Neural progenitor cell (in vitro differentiated cells): ENCODE data around the gene GRIN2A. TPM values are rescaled to one million over a fixed set of nuclear protein-coding genes. Genes with fewer than 3 reads are reported as not detected.

ENCODE experiments used
- DNase-seq: peaks from one replicate; pipeline ENCODE4 v3.0.0-alpha.2; 2016; ENCODE audit warnings: low spot score
- H2AFZ ChIP-seq: fragments of 200-600 bp; sonication (generic); replicated peaks from 2 replicates; pipeline ENCODE4 v1.6.1; 2016; ENCODE audit warnings: antibody characterized with exemption
- H3F3A ChIP-seq: fragments of 200-600 bp; sonication (generic); 2 replicates; pipeline ENCODE4 v1.6.1; 2016; ENCODE audit warnings: antibody characterized with exemption, low read depth
- H3K27ac ChIP-seq: fragments of 200-600 bp; sonication (generic); 2 replicates; pipeline ENCODE4 v1.5.1; 2016; ENCODE audit warnings: mild to moderate bottlenecking
- H3K27me3 ChIP-seq: fragments of 200-600 bp; sonication (generic); 2 replicates; pipeline ENCODE4 v1.6.1; 2016; ENCODE audit warnings: mild to moderate bottlenecking, moderate library complexity
- H3K36me3 ChIP-seq: fragments of 200-600 bp; sonication (generic); 2 replicates; pipeline ENCODE4 v1.5.1; 2016
- H3K4me1 ChIP-seq: fragments of 200-600 bp; sonication (generic); 2 replicates; pipeline ENCODE4 v1.6.1; 2016; ENCODE audit warnings: mixed run types
- H3K4me2 ChIP-seq: fragments of 200-600 bp; sonication (generic); 2 replicates; pipeline ENCODE4 v1.6.1; 2016
- H3K4me3 ChIP-seq: fragments of 200-600 bp; sonication (generic); 2 replicates; pipeline ENCODE4 v1.5.1; 2016
- H3K79me2 ChIP-seq: fragments of 200-600 bp; sonication (generic); 2 replicates; pipeline ENCODE4 v1.6.1; 2016; ENCODE audit warnings: low read depth
- H3K9ac ChIP-seq: fragments of 200-600 bp; sonication (generic); 2 replicates; pipeline ENCODE4 v1.6.1; 2016
- H3K9me3 ChIP-seq: fragments of 200-600 bp; sonication (generic); 2 replicates; pipeline ENCODE4 v1.5.1; 2016; ENCODE audit warnings: low read depth
- H4K20me1 ChIP-seq: fragments of 200-600 bp; sonication (generic); 2 replicates; pipeline ENCODE4 v1.6.1; 2016; ENCODE audit warnings: low read depth
- H3K27ac Mint-ChIP-seq: 3 replicates; pipeline ENCODE4 v1.8.0; 2021; ENCODE audit warnings: mixed read lengths
- H3K27me3 Mint-ChIP-seq: 2 replicates; pipeline ENCODE4 v1.8.0; 2022; ENCODE audit warnings: low read depth, mild to moderate bottlenecking, inconsistent platforms, moderate library complexity, mixed read lengths; ENCODE audit not compliant: insufficient read depth
- H3K36me3 Mint-ChIP-seq: 3 replicates; pipeline ENCODE4 v1.8.0; 2021; ENCODE audit warnings: mixed read lengths
- H3K4me1 Mint-ChIP-seq: 3 replicates; pipeline ENCODE4 v1.8.0; 2021; ENCODE audit warnings: mixed read lengths
- H3K4me3 Mint-ChIP-seq: 3 replicates; pipeline ENCODE4 v1.8.0; 2021; ENCODE audit warnings: mild to moderate bottlenecking, moderate library complexity, mixed read lengths
- H3K9me3 Mint-ChIP-seq: 3 replicates; pipeline ENCODE4 v1.8.0; 2020; ENCODE audit warnings: mixed read lengths
- EZH2 ChIP-seq: fragments of 200-600 bp; sonication (generic); IDR thresholded peaks from 2 replicates; pipeline ENCODE4 v1.6.1; 2017; ENCODE audit warnings: antibody characterized with exemption, mild to moderate bottlenecking, moderate library complexity
- EZH2phosphoT487 ChIP-seq: fragments of 200-600 bp; sonication (generic); IDR thresholded peaks from 2 replicates; pipeline ENCODE4 v1.6.1; 2017; ENCODE audit warnings: antibody characterized with exemption
- total RNA-seq: library from RNA; depleted of rRNA; stranded (reverse); fragments of >200 nt; gene quantifications from 2 replicates; pipeline ENCODE4 v1.2.3, GENCODE V29; 2015; ENCODE audit warnings: low replicate concordance
- TF ChIP-seq, protein P1 (sequence below): fragments of 200-600 bp; sonication (generic); IDR thresholded peaks from 2 replicates; pipeline ENCODE4 v1.5.1; 2017; ENCODE audit warnings: antibody characterized with exemption, mild to moderate bottlenecking

Gene GRIN2A
- total RNA-seq, 1 donor from 2014 or later = 1.6 TPM

DNA sequence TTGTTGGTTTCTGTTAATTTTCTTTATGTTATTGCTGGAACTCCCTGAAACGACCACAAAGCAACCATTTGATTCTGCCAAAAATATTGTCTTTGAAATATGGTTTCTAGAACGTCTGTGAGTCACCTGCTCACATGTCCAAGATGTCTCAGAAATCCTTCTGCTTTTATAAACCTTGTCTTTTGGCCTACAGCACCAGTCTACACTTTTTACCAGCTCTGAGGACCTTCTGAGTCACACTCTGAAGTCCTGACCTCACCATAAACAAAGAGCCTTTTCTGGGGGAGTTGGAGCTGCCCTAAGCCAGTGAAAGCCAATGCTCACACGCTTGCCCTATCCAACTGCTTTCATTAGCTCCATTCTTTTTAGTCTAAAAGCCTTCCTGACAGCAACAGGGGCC lies 55.5 kb downstream of the GRIN2A start:
- Mint-ChIP-seq H3K27ac (no peak overlapping the region), H3K27me3 (peaks cover 6% of the 10 kb centered on the region), H3K4me3 (no peak overlapping the region), H3K36me3 (no peaks in the 10 kb centered on the region), H3K9me3 (no peaks in the 10 kb centered on the region), H3K4me1 (peaks cover 9% of the 10 kb centered on the region)
- Histone ChIP-seq H2AFZ (no peak overlapping the region), H3K27me3 (no peaks in the 10 kb centered on the region), H3K27ac (no peak overlapping the region), H3K9me3 (no peaks in the 10 kb centered on the region), H3K4me3 (no peak overlapping the region), H3K36me3 (no peaks in the 10 kb centered on the region), H3K9ac (no peak overlapping the region), H3K79me2 (no peaks in the 10 kb centered on the region), H3K4me2 (no peak overlapping the region), H3F3A (no peaks in the 10 kb centered on the region), H3K4me1 (peaks cover 12% of the 10 kb centered on the region), H4K20me1 (no peaks in the 10 kb centered on the region)
- DNase-seq = no peak
- no peak for TF ChIP-seq EZH2phosphoT487
- no peak for TF ChIP-seq EZH2
- TF ChIP-seq, protein P1, sequence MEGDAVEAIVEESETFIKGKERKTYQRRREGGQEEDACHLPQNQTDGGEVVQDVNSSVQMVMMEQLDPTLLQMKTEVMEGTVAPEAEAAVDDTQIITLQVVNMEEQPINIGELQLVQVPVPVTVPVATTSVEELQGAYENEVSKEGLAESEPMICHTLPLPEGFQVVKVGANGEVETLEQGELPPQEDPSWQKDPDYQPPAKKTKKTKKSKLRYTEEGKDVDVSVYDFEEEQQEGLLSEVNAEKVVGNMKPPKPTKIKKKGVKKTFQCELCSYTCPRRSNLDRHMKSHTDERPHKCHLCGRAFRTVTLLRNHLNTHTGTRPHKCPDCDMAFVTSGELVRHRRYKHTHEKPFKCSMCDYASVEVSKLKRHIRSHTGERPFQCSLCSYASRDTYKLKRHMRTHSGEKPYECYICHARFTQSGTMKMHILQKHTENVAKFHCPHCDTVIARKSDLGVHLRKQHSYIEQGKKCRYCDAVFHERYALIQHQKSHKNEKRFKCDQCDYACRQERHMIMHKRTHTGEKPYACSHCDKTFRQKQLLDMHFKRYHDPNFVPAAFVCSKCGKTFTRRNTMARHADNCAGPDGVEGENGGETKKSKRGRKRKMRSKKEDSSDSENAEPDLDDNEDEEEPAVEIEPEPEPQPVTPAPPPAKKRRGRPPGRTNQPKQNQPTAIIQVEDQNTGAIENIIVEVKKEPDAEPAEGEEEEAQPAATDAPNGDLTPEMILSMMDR = no peak

DNA sequence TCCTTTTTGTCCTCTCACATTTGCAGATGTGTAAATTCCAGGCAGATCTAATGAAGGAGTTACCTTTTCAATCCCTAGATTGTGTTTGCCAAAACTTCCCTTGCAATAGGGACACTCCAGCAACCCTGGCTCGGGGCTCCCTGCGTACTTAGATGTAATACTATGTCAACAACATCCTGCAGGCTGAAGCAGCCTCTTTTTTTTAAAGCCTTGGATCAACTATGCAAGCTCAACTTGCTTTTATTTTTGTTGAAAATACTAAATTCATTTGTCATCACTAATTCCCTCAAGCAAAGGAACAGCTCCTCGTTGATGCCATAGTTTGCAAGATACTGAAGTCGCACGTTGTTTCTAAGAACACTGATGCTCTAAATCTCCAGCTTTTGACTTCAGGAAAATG lies 59.1 kb downstream of the GRIN2A start:
- no peaks in the 10 kb centered on the region for H3K36me3 ChIP-seq
- no peaks in the 10 kb centered on the region for H3K36me3 Mint-ChIP-seq
- H3K27me3 ChIP-seq = no peaks in the 10 kb centered on the region
- no peak overlapping the region for H2AFZ ChIP-seq
- no peaks in the 10 kb centered on the region for H3K9me3 ChIP-seq
- H3F3A ChIP-seq = no peaks in the 10 kb centered on the region
- peaks cover 14% of the 10 kb centered on the region for H3K4me1 ChIP-seq
- H3K27ac Mint-ChIP-seq = no peak overlapping the region
- H3K9me3 Mint-ChIP-seq = no peaks in the 10 kb centered on the region
- TF ChIP-seq EZH2phosphoT487 = no peak
- TF ChIP-seq EZH2 = no peak
- no peaks in the 10 kb centered on the region for H4K20me1 ChIP-seq
- no peak overlapping the region for H3K27ac ChIP-seq
- no peak for DNase-seq
- peaks cover 6% of the 10 kb centered on the region for H3K27me3 Mint-ChIP-seq
- peaks cover 16% of the 10 kb centered on the region for H3K4me1 Mint-ChIP-seq
- H3K4me2 ChIP-seq = no peak overlapping the region
- no peak overlapping the region for H3K4me3 ChIP-seq
- H3K9ac ChIP-seq = no peak overlapping the region
- H3K79me2 ChIP-seq = no peaks in the 10 kb centered on the region
- H3K4me3 Mint-ChIP-seq = no peak overlapping the region

GRCh38 chr16:10122546-10122945 lies 59.7 kb downstream of the GRIN2A start:
- peak; percentile 16 for DNase-seq
- Mint-ChIP-seq H3K27me3 (peaks cover 4% of the 10 kb centered on the region), H3K36me3 (no peaks in the 10 kb centered on the region), H3K9me3 (no peaks in the 10 kb centered on the region), H3K4me1 (peaks cover 16% of the 10 kb centered on the region), H3K4me3 (no peak overlapping the region), H3K27ac (no peak overlapping the region)
- Histone ChIP-seq H3K36me3 (no peaks in the 10 kb centered on the region), H3K27me3 (no peaks in the 10 kb centered on the region), H3K9me3 (no peaks in the 10 kb centered on the region), H3K9ac (no peak overlapping the region), H3F3A (no peaks in the 10 kb centered on the region), H3K27ac (no peak overlapping the region), H3K4me3 (no peak overlapping the region), H3K79me2 (no peaks in the 10 kb centered on the region), H3K4me1 (peaks cover 14% of the 10 kb centered on the region), H4K20me1 (no peaks in the 10 kb centered on the region), H2AFZ (no peak overlapping the region), H3K4me2 (no peak overlapping the region)
- TF ChIP-seq, protein P1 = peak; percentile 49
- TF ChIP-seq EZH2phosphoT487 = no peak

- peak overlapping the region; percentile 20 for H3K4me2 ChIP-seq
- no peak overlapping the region for H2AFZ ChIP-seq
- H4K20me1 ChIP-seq = no peaks in the 10 kb centered on the region
- no peak overlapping the region for H3K4me3 Mint-ChIP-seq
- no peak overlapping the region for H3K27ac Mint-ChIP-seq
- H3K9ac ChIP-seq = no peak overlapping the region
- H3K4me3 ChIP-seq = no peak overlapping the region
- TF ChIP-seq, protein P1 = no peak
- TF ChIP-seq EZH2phosphoT487 = no peak
- TF ChIP-seq EZH2 = no peak
- H3K79me2 ChIP-seq = no peaks in the 10 kb centered on the region
- H3K27me3 Mint-ChIP-seq = peaks cover 3% of the 10 kb centered on the region
- no peaks in the 10 kb centered on the region for H3K36me3 ChIP-seq
- H3K4me1 ChIP-seq = peaks cover 14% of the 10 kb centered on the region
- no peaks in the 10 kb centered on the region for H3K36me3 Mint-ChIP-seq
- H3K9me3 ChIP-seq = no peaks in the 10 kb centered on the region
- no peaks in the 10 kb centered on the region for H3K9me3 Mint-ChIP-seq
- H3K27ac ChIP-seq = no peak overlapping the region
- H3K27me3 ChIP-seq = no peaks in the 10 kb centered on the region
- H3K4me1 Mint-ChIP-seq = peaks cover 16% of the 10 kb centered on the region
- H3F3A ChIP-seq = no peaks in the 10 kb centered on the region
- DNase-seq = no peak
Measured at GRCh38 chr16:10121897-10122425, 60.3 kb downstream of the GRIN2A start.
